K562 (cell line): ENCODE data around the gene MYADML2. TPM values are rescaled to one million over a fixed set of nuclear protein-coding genes. Genes with fewer than 3 reads are reported as not detected.

Experiments
- PCBP1 ChIP-seq: fragments of 200-400 bp; formaldehyde crosslinking; IDR thresholded peaks from 2 replicates; pipeline ENCODE4 v1.6.1; 2018; ENCODE audit warnings: mild to moderate bottlenecking, low read depth, low read length; ENCODE audit not compliant: poor library complexity, severe bottlenecking
- SNRNP70 ChIP-seq: fragments of 200-400 bp; formaldehyde crosslinking; optimal IDR thresholded peaks from 2 replicates; pipeline ENCODE3; 2017; ENCODE audit warnings: low read depth, low read length
- XRCC5 ChIP-seq: fragments of 200-400 bp; formaldehyde crosslinking; IDR thresholded peaks from 2 replicates; pipeline ENCODE4 v1.6.1; 2017; ENCODE audit warnings: low read depth, mild to moderate bottlenecking, low read length
- polyA plus RNA-seq, 8 experiments: library from polyadenylated mRNA; depleted of rRNA in 4 of 8; stranded (reverse) in 5 of 8; unstranded in 3 of 8; fragments of >200 nt; fragmentation: Nextera tagmentation in 2 of 8; fragmentation: Illumina TruSeq in 1 of 8; extraction: Ambion mirVana in 2 of 8; extraction: Trizol in 1 of 8; gene quantifications; 2 replicates each; pipeline versions ENCODE4 v1.2.1 to v1.2.3, GENCODE V29; 2011 to 2014; ENCODE audit warnings: inconsistent platforms in 1 of 8, missing spikeins in 1 of 8
- total RNA-seq, 7 experiments: library from RNA; depleted of rRNA in 6 of 7; stranded (reverse); fragments of >200 nt in 6 of 7; fragmentation: Illumina TruSeq in 2 of 7; extraction: Trizol in 2 of 7; gene quantifications; 2 replicates each; pipeline versions ENCODE4 v1.2.1 to v1.2.3, GENCODE V29; 2011 to 2021; ENCODE audit warnings: low replicate concordance in 1 of 7
- TF ChIP-seq, protein P1 (sequence below): fragments of 200-600 bp; sonication (generic); IDR thresholded peaks from one replicate; pipeline ENCODE4 v1.6.1; 2012; ENCODE audit warnings: mild to moderate bottlenecking, low read depth, low read length, inconsistent platforms

MYADML2 gene
- total and polyA plus RNA-seq, 9 of the 15 experiments (the other 6 are each of a cell fraction or from before 2014, with no cell fraction given): not detected

DNA sequence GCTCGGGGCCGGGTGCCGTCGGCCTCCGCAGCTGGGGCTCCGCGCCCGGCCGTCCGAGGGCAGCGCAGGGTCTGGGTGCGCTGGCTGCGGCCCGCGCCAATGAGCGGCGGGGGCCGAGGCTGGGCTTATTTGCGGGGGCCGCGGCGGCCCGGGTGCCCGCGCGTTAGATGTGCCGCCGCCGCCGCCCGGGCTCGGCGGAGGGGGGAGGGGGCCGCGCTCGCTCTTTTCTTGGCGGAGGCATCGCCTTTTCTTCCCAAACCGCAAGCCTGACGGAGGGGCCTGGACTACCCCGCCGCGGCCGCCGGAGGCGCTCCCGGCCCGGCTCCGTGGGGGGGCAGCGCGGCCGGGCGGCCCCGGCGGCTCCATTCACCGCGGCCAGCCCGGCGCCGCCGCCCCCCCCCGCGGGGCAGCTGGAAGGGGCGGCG, 14.1 kb upstream of the MYADML2 start, which contains the start of gene NOTUM (continued):
- TF ChIP-seq, protein P1, sequence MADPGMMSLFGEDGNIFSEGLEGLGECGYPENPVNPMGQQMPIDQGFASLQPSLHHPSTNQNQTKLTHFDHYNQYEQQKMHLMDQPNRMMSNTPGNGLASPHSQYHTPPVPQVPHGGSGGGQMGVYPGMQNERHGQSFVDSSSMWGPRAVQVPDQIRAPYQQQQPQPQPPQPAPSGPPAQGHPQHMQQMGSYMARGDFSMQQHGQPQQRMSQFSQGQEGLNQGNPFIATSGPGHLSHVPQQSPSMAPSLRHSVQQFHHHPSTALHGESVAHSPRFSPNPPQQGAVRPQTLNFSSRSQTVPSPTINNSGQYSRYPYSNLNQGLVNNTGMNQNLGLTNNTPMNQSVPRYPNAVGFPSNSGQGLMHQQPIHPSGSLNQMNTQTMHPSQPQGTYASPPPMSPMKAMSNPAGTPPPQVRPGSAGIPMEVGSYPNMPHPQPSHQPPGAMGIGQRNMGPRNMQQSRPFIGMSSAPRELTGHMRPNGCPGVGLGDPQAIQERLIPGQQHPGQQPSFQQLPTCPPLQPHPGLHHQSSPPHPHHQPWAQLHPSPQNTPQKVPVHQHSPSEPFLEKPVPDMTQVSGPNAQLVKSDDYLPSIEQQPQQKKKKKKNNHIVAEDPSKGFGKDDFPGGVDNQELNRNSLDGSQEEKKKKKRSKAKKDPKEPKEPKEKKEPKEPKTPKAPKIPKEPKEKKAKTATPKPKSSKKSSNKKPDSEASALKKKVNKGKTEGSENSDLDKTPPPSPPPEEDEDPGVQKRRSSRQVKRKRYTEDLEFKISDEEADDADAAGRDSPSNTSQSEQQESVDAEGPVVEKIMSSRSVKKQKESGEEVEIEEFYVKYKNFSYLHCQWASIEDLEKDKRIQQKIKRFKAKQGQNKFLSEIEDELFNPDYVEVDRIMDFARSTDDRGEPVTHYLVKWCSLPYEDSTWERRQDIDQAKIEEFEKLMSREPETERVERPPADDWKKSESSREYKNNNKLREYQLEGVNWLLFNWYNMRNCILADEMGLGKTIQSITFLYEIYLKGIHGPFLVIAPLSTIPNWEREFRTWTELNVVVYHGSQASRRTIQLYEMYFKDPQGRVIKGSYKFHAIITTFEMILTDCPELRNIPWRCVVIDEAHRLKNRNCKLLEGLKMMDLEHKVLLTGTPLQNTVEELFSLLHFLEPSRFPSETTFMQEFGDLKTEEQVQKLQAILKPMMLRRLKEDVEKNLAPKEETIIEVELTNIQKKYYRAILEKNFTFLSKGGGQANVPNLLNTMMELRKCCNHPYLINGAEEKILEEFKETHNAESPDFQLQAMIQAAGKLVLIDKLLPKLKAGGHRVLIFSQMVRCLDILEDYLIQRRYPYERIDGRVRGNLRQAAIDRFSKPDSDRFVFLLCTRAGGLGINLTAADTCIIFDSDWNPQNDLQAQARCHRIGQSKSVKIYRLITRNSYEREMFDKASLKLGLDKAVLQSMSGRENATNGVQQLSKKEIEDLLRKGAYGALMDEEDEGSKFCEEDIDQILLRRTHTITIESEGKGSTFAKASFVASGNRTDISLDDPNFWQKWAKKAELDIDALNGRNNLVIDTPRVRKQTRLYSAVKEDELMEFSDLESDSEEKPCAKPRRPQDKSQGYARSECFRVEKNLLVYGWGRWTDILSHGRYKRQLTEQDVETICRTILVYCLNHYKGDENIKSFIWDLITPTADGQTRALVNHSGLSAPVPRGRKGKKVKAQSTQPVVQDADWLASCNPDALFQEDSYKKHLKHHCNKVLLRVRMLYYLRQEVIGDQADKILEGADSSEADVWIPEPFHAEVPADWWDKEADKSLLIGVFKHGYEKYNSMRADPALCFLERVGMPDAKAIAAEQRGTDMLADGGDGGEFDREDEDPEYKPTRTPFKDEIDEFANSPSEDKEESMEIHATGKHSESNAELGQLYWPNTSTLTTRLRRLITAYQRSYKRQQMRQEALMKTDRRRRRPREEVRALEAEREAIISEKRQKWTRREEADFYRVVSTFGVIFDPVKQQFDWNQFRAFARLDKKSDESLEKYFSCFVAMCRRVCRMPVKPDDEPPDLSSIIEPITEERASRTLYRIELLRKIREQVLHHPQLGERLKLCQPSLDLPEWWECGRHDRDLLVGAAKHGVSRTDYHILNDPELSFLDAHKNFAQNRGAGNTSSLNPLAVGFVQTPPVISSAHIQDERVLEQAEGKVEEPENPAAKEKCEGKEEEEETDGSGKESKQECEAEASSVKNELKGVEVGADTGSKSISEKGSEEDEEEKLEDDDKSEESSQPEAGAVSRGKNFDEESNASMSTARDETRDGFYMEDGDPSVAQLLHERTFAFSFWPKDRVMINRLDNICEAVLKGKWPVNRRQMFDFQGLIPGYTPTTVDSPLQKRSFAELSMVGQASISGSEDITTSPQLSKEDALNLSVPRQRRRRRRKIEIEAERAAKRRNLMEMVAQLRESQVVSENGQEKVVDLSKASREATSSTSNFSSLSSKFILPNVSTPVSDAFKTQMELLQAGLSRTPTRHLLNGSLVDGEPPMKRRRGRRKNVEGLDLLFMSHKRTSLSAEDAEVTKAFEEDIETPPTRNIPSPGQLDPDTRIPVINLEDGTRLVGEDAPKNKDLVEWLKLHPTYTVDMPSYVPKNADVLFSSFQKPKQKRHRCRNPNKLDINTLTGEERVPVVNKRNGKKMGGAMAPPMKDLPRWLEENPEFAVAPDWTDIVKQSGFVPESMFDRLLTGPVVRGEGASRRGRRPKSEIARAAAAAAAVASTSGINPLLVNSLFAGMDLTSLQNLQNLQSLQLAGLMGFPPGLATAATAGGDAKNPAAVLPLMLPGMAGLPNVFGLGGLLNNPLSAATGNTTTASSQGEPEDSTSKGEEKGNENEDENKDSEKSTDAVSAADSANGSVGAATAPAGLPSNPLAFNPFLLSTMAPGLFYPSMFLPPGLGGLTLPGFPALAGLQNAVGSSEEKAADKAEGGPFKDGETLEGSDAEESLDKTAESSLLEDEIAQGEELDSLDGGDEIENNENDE: no peak
- TF ChIP-seq PCBP1: no peak
- TF ChIP-seq XRCC5: no peak
- TF ChIP-seq SNRNP70: no peak
